HG03439 (cell line): ENCODE data around the gene FOXP1.

ENCODE experiments used
- ATAC-seq: cut with Tn5 transposase; IDR thresholded peaks from one replicate; pipeline ENCODE4 v1.9.1; 2021; ENCODE audit warnings: mild to moderate bottlenecking, moderate library complexity; ENCODE audit not compliant: unreplicated experiment

FOXP1 gene

GRCh38 chr3:71583566-71584393 is at the start of gene FOXP1:
Gene FOXP1 (minus strand): TSS chr3:71583728. CDS start chr3:71198381, 385,347 bp downstream.
- ATAC-seq = peak; percentile 41

- ATAC-seq = no peak
These were observed 46.2 kb upstream of the FOXP1 start for GRCh38 chr3:71629711-71630110.

- ATAC-seq = no peak
These were observed 45.8 kb upstream of the FOXP1 start for GRCh38 chr3:71629289-71629688.

- ATAC-seq = no peak
These were observed 45.0 kb upstream of the FOXP1 start for GRCh38 chr3:71628522-71628921.

- ATAC-seq = no peak
These were observed 42.1 kb upstream of the FOXP1 start for GRCh38 chr3:71625676-71626075.

- no peak for ATAC-seq
These were observed 38.5 kb upstream of the FOXP1 start for GRCh38 chr3:71621825-71622537.

GRCh38 chr3:71618538-71618937 is 35.0 kb upstream of the FOXP1 start:
- ATAC-seq = no peak

GRCh38 chr3:71616571-71617021 is 33.1 kb upstream of the FOXP1 start:
- no peak for ATAC-seq

GRCh38 chr3:71614869-71615268 is 31.3 kb upstream of the FOXP1 start:
- no peak for ATAC-seq

GRCh38 chr3:71614426-71614825 is 30.9 kb upstream of the FOXP1 start:
- no peak for ATAC-seq

GRCh38 chr3:71611099-71611498 is 27.6 kb upstream of the FOXP1 start:
- no peak for ATAC-seq

GRCh38 chr3:71607364-71607763 is 23.8 kb upstream of the FOXP1 start:
- no peak for ATAC-seq

GRCh38 chr3:71606582-71606981 is 23.1 kb upstream of the FOXP1 start:
- ATAC-seq = no peak

- ATAC-seq = no peak
These were observed 18.7 kb upstream of the FOXP1 start for GRCh38 chr3:71602256-71602655.

GRCh38 chr3:71601811-71602210 is 18.3 kb upstream of the FOXP1 start:
- no peak for ATAC-seq

GRCh38 chr3:71600646-71601288 is 17.2 kb upstream of the FOXP1 start:
- ATAC-seq = no peak

- no peak for ATAC-seq
These were observed 15.9 kb upstream of the FOXP1 start for GRCh38 chr3:71599416-71599815.

GRCh38 chr3:71598292-71598691 is 14.8 kb upstream of the FOXP1 start:
- ATAC-seq = no peak

- no peak for ATAC-seq
These were observed 13.8 kb upstream of the FOXP1 start for GRCh38 chr3:71597286-71597685.

- ATAC-seq = no peak
These were observed 9.6 kb upstream of the FOXP1 start for GRCh38 chr3:71593106-71593505.

GRCh38 chr3:71591101-71591500 is 7.6 kb upstream of the FOXP1 start:
- ATAC-seq = no peak

GRCh38 chr3:71589132-71589531 is 5.6 kb upstream of the FOXP1 start:
- no peak for ATAC-seq
